GM18505 (cell line): ENCODE results near the gene MELTF.

Experiments
- ATAC-seq: cut with Tn5 transposase; IDR thresholded peaks from one replicate; pipeline ENCODE4 v1.9.1; 2021; ENCODE audit not compliant: unreplicated experiment
- POLR2A ChIP-seq: IDR thresholded peaks from 4 replicates; pipeline ENCODE4 v1.6.1; 2011; ENCODE audit warnings: borderline replicate concordance; ENCODE audit not compliant: insufficient read depth, insufficient read length; ENCODE audit errors: extremely low read depth

The MELTF gene

GRCh38 chr3:196996454-196997265 lies 33.0 kb downstream of the MELTF start:
- TF ChIP-seq POLR2A: no peak
- ATAC-seq: no peak

DNA sequence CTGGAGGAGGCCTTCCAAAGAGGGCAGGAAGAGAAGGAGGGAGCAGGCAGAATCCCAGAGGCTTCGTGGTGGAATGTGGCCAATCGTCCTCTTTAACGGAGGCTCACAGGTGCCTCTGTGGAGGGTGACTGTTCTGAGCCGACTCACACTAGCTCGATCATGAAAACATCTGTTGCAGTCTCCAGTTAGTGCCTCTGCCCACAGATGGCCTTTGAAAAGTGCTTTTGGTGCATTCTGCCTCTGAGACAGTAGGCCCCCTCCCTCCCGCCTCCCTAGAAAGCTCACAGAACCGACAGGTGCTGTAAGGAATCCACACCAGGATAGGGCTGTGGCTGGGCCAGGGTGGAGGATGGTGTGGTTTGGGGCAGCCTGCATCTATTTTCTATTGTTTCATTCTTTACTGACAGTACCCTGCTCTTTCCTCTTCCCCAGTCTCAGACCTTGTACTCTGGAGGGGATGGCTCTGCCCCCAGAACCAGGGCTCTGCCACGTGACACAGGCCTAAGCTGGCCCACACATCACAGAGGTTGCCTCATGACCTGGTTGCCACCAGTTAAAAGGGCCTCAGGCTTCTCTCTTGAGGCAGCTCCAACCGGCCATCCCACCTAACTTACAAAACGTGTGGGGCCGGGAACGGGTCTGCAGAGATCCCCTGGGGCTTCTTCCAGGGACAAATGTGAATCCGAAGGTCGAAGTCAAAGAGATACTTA lies 33.8 kb downstream of the MELTF start:
- TF ChIP-seq POLR2A: no peak
- ATAC-seq: no peak

- ATAC-seq: no peak
- no peak for TF ChIP-seq POLR2A
These were observed 34.6 kb downstream of the MELTF start for GRCh38 chr3:196995027-196995426.

DNA sequence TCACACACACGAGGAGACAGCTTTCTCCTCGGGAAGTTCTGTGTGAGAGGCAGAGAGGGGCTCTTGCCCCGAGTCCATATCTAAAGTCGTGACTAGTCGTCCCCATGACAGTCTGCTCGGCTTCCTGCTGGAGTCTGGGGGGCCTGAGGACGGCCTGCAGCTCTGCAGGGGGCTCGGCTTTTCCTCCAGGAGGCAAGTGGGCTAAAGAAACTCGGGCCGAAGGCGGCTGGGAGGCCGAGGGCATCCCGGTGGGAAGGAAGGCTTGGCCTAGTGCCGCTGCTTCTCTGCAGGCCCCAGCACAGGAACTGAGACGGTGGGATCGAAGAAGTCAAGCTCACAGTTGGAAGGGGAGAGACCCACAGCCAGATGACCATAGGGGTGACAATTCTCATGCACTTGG lies 35.6 kb downstream of the MELTF start:
- TF ChIP-seq POLR2A: no peak
- no peak for ATAC-seq

DNA sequence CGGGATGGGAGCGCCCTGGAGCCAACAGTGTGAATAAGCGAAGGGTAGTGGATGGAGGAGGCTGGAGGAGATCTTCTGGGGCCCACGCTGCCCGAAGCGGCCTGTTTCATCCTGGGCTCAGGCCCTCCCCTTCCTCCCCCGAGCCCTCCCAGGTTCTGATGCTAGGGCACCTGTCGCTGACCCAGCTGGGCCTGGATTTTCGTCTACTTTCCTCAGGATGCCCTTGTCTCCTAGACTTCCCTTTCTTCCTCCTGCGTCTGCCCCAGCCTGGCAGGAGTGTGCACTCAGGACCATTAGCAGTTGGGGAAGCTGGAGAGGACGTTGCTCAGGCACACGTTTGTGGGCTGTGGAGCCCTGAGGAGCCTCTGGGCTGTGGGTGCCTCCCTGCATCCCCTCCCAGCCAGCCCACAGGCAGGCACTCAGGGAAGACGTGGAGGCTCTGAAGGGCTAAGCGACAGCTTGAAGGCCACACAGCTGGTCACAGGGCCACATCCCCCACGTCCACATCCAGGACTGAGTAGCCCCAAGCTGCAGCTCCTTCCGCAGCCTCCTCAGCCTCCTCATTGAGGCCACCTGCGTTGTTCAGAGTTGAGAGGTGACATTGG lies 37.1 kb downstream of the MELTF start:
- no peak for TF ChIP-seq POLR2A

GRCh38 chr3:196991581-196992460 lies 37.8 kb downstream of the MELTF start:
- no peak for ATAC-seq
- TF ChIP-seq POLR2A: no peak

More for the DNA sequence above, 37.1 kb downstream of the MELTF start:
- no peak for ATAC-seq

DNA sequence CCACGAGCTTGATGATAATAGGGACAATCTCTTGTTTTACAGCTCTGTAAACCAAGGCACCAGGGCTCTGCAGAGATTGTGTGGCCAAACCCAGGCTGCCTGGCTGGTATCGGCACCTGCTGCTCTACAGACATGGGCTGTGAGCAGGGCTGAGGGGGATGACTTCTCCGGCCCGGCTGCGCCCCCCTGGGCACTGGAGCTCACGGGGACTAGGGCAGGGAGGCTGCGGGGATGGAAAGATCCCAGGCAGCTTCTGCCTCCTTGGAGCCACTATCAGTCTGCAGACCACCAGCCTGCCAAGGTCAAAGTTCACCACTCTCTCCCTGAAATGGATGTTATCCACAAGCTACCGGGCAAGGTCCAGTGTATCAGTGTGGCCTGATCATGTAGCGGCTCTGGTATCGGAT lies 39.0 kb downstream of the MELTF start:
- no peak for ATAC-seq
- TF ChIP-seq POLR2A: no peak

- ATAC-seq: no peak
- no peak for TF ChIP-seq POLR2A
These were observed 39.8 kb downstream of the MELTF start for GRCh38 chr3:196989721-196990262.

GRCh38 chr3:196988241-196989029 lies 41.2 kb downstream of the MELTF start:
- ATAC-seq: no peak
- TF ChIP-seq POLR2A: no peak

- TF ChIP-seq POLR2A: no peak
These were observed 42.6 kb downstream of the MELTF start for GRCh38 chr3:196987022-196987421.

DNA sequence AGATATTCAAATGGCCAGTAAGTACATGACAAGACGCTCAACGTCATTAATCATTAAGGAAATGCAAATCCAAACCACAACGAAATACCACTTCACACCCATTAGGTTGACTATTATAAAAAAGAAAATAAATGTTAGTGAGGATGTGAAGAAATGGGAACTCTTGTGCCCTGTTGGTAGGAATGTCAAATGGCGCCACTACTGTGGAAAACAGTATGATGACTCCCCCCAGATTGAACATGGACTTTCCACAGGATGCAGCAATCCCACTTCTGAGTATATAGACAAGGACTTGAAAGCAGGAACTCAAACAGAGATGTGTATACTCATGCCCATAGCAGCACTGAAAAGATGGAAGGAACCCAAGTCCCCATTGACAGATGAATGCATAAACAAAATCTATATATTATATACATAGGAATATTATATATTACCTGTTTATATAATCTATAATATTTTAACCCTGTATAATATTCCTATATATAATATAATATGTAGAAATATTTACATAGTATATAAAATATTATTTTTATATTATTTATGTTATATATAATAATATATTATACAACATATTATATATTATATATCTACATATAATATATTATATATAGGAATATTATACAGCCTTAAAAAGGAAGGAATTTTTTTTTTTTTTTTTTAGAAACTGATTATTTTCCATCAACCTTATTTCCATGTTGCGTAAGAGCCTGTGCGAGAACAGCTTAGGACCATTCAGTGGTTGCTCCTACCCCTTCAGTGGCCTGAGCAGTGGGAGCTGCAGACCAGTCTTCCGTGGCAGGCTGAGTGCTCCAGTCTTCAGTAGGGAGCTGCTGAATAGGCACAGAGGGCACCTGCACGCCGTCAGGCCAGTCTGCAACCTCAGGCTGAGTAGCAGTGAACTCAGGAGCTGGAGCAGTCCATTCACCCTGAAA lies 43.4 kb downstream of the MELTF start:
- no peak for ATAC-seq
- TF ChIP-seq POLR2A: no peak

More at GRCh38 chr3:196987022-196987421, 42.6 kb downstream of the MELTF start:
- no peak for ATAC-seq
